Astrocyte (in vitro differentiated cells and primary cell): Measurements from ENCODE around the gene GGT5. TPM values are rescaled to one million over a fixed set of nuclear protein-coding genes. Genes with fewer than 3 reads are reported as not detected.
A peak's percentile ranks its signal among the peaks of the same experiment; 100 is the strongest.

ENCODE experiments used
- DNase-seq: peaks from one replicate; pipeline ENCODE4 v3.0.0-alpha.2; 2010; ENCODE audit warnings: low read depth
- FAIRE-seq: peaks from 2 replicates; lab custom pipeline; 2011; peaks lifted over from hg19 to GRCh38; lab: Jason Lieb, UNC
- H2AFZ ChIP-seq: 2 replicates; pipeline ENCODE4 v1.6.0; 2012; ENCODE audit warnings: low read depth, low read length, inconsistent platforms
- H3K27ac ChIP-seq: 2 replicates; pipeline ENCODE4 v1.5.1; 2011; ENCODE audit warnings: low read depth, low read length, inconsistent platforms
- H3K27me3 ChIP-seq: 2 replicates; pipeline ENCODE4 v1.6.0; 2011; ENCODE audit warnings: low read length, inconsistent platforms; ENCODE audit not compliant: insufficient read depth
- H3K36me3 ChIP-seq: 2 replicates; pipeline ENCODE4 v1.5.1; 2011; ENCODE audit warnings: low read length, inconsistent platforms; ENCODE audit not compliant: insufficient read depth
- H3K4me1 ChIP-seq: 2 replicates; pipeline ENCODE4 v1.5.1; 2011; ENCODE audit warnings: low read length, inconsistent platforms; ENCODE audit not compliant: insufficient read depth
- H3K4me2 ChIP-seq: 2 replicates; pipeline ENCODE4 v1.6.0; 2012; ENCODE audit warnings: low read length, inconsistent platforms
- H3K4me3 ChIP-seq: 2 replicates; pipeline ENCODE4 v1.5.1; 2011; ENCODE audit warnings: low read depth, mild to moderate bottlenecking, low read length, inconsistent platforms; ENCODE audit not compliant: insufficient read depth
- H3K79me2 ChIP-seq: 2 replicates; pipeline ENCODE4 v1.6.0; 2012; ENCODE audit warnings: mild to moderate bottlenecking, low read length, inconsistent platforms; ENCODE audit not compliant: insufficient read depth
- H3K9ac ChIP-seq: 2 replicates; pipeline ENCODE4 v1.6.0; 2012; ENCODE audit warnings: mild to moderate bottlenecking, low read length, inconsistent platforms
- H3K9me3 ChIP-seq: 2 replicates; pipeline ENCODE4 v1.5.1; 2012; ENCODE audit warnings: low read depth, mild to moderate bottlenecking, low read length, inconsistent platforms; ENCODE audit not compliant: insufficient read depth
- H4K20me1 ChIP-seq: 2 replicates; pipeline ENCODE4 v1.6.0; 2012; ENCODE audit warnings: low read length, inconsistent platforms; ENCODE audit not compliant: insufficient read depth
- H3K27ac Mint-ChIP-seq: one replicate; pipeline ENCODE4 v1.8.0; 2021; ENCODE audit warnings: mild to moderate bottlenecking, mixed read lengths; ENCODE audit not compliant: unreplicated experiment
- H3K27me3 Mint-ChIP-seq: one replicate; pipeline ENCODE4 v1.8.0; 2021; ENCODE audit warnings: low read depth, mixed read lengths; ENCODE audit not compliant: unreplicated experiment
- H3K36me3 Mint-ChIP-seq: one replicate; pipeline ENCODE4 v1.8.0; 2021; ENCODE audit warnings: low read depth, mixed read lengths; ENCODE audit not compliant: unreplicated experiment
- H3K4me1 Mint-ChIP-seq: one replicate; pipeline ENCODE4 v1.8.0; 2021; ENCODE audit warnings: low read depth, mixed read lengths; ENCODE audit not compliant: unreplicated experiment
- H3K4me3 Mint-ChIP-seq: one replicate; pipeline ENCODE4 v1.8.0; 2021; ENCODE audit warnings: mild to moderate bottlenecking, moderate library complexity, mixed read lengths; ENCODE audit not compliant: unreplicated experiment
- H3K9me3 Mint-ChIP-seq: one replicate; pipeline ENCODE4 v1.8.0; 2021; ENCODE audit warnings: mild to moderate bottlenecking, mixed read lengths; ENCODE audit not compliant: unreplicated experiment
- EZH2 ChIP-seq: IDR thresholded peaks from 2 replicates; pipeline ENCODE4 v1.6.1; 2012; ENCODE audit warnings: mild to moderate bottlenecking, low read length, inconsistent platforms; ENCODE audit not compliant: insufficient read depth
- total RNA-seq: library from RNA; stranded (reverse); gene quantifications from 2 replicates; pipeline ENCODE4 v1.2.1, GENCODE V29; 2021
- TF ChIP-seq, protein P1 (sequence below): IDR thresholded peaks from 2 replicates; pipeline ENCODE4 v1.5.1; 2011; ENCODE audit warnings: low read depth, mild to moderate bottlenecking, inconsistent platforms, low read length, moderate library complexity; ENCODE audit not compliant: insufficient read depth

Gene GGT5
- total RNA-seq, 1 donor from 2014 or later: 0.64 TPM

DNA sequence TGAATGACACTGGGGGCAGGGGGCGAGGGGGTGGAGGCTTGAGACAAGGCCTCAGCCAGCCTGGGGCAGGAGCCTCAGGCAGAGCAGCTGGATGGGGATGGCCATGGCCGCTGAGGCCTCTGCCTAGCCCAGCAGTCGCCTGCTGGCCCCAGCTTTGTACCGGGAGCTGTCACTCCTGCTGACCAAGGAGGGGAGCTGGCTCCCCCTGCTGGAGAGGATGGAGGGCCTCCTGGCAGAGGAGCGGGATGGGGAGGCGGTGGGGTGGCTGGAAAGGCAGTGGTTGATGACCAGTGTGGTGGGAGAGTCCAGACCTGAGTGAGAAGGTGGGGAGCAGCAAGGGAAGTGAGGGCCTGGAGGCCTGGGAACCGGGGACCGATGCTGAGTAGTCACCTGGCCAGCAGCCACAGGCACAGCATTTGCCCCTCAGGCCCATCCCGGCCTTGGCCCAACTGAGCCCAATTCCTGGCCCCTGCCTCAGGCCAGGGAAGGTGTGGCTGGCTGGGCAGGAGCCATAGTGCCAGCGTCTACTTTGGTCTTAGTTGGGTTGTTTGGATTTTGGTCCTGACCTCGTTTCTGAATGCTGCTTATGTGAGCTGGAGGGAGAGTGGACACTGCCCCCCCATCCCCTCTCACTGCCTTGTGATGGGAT is 69.6 kb downstream of the GGT5 start:
- no peaks in the 10 kb centered on the region for H3K9me3 ChIP-seq
- no peaks in the 10 kb centered on the region for H3K79me2 ChIP-seq
- Mint-ChIP-seq H3K36me3 (peaks cover 4% of the 10 kb centered on the region), H3K27me3 (no peaks in the 10 kb centered on the region), H3K9me3 (no peaks in the 10 kb centered on the region), H3K4me3 (no peak overlapping the region), H3K27ac (no peak overlapping the region), H3K4me1 (no peaks in the 10 kb centered on the region)
- peak; percentile 23 for DNase-seq
- H2AFZ ChIP-seq: no peak overlapping the region
- H3K36me3 ChIP-seq: no peaks in the 10 kb centered on the region
- FAIRE-seq: no peak
- TF ChIP-seq EZH2: no peak
- TF ChIP-seq, protein P1, sequence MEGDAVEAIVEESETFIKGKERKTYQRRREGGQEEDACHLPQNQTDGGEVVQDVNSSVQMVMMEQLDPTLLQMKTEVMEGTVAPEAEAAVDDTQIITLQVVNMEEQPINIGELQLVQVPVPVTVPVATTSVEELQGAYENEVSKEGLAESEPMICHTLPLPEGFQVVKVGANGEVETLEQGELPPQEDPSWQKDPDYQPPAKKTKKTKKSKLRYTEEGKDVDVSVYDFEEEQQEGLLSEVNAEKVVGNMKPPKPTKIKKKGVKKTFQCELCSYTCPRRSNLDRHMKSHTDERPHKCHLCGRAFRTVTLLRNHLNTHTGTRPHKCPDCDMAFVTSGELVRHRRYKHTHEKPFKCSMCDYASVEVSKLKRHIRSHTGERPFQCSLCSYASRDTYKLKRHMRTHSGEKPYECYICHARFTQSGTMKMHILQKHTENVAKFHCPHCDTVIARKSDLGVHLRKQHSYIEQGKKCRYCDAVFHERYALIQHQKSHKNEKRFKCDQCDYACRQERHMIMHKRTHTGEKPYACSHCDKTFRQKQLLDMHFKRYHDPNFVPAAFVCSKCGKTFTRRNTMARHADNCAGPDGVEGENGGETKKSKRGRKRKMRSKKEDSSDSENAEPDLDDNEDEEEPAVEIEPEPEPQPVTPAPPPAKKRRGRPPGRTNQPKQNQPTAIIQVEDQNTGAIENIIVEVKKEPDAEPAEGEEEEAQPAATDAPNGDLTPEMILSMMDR: peak; percentile 65
- H3K27me3 ChIP-seq: no peaks in the 10 kb centered on the region
- no peak overlapping the region for H3K4me2 ChIP-seq
- peaks cover 8% of the 10 kb centered on the region for H4K20me1 ChIP-seq
- H3K27ac ChIP-seq: no peak overlapping the region
- no peak overlapping the region for H3K4me3 ChIP-seq
- no peaks in the 10 kb centered on the region for H3K4me1 ChIP-seq
- H3K9ac ChIP-seq: no peak overlapping the region

DNA sequence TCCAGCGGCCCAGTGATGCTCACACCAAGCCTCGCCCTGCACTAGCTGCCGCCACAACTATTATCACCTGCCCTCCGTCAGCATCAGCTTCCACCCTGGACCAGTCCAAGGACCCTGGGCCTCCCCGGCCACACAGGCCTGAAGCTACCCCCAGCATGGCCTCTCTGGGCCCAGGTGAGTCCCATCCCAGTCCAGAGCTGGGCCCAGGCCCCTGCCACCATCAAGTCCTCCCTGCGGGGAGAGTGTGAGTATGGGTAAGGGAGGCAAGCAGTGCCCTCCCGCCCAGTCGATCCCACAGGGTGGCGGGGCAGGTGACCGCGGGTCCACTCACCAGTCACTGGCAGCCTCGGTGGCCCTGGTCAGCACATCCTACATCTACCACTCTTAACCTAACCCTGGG is 73.1 kb downstream of the GGT5 start:
- no peaks in the 10 kb centered on the region for H3K27me3 Mint-ChIP-seq
- no peak for FAIRE-seq

DNA sequence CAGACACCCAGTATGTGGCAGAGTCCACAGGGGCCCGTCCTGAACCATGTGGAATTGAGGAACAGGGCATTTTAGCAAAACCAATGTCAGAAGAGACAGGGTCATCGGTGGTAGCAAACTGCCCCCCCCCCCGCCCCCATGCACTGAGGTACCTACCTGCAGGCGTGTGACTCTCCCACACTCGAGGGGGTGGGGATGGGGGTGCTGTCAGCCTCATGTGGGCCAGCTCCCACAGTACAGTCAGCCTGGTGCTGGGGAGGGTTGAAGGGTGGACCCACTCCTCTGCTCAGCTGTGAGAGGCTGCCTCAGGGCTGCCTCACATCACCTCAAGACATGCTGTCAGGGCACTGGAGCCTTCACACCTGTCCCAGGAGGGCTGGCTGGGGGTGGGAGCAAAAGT is 74.2 kb downstream of the GGT5 start:
- no peak overlapping the region for H3K4me3 Mint-ChIP-seq
- Histone ChIP-seq H2AFZ (no peak overlapping the region), H3K4me3 (no peak overlapping the region), H3K4me2 (no peak overlapping the region), H3K9ac (no peak overlapping the region), H3K36me3 (peaks cover 5% of the 10 kb centered on the region), H3K79me2 (no peaks in the 10 kb centered on the region), H4K20me1 (peaks cover 8% of the 10 kb centered on the region), H3K27me3 (no peaks in the 10 kb centered on the region), H3K4me1 (peaks cover 5% of the 10 kb centered on the region), H3K27ac (no peak overlapping the region), H3K9me3 (no peaks in the 10 kb centered on the region)
- no peaks in the 10 kb centered on the region for H3K4me1 Mint-ChIP-seq
- no peaks in the 10 kb centered on the region for H3K9me3 Mint-ChIP-seq
- H3K27ac Mint-ChIP-seq: no peak overlapping the region
- DNase-seq: no peak
- peaks cover 9% of the 10 kb centered on the region for H3K36me3 Mint-ChIP-seq
- no peak for FAIRE-seq
- no peak for TF ChIP-seq EZH2
- TF ChIP-seq, protein P1: no peak
- no peaks in the 10 kb centered on the region for H3K27me3 Mint-ChIP-seq

More for the DNA sequence above, 73.1 kb downstream of the GGT5 start:
- no peaks in the 10 kb centered on the region for H3K4me1 Mint-ChIP-seq
- Histone ChIP-seq H3K79me2 (no peaks in the 10 kb centered on the region), H3K9me3 (no peaks in the 10 kb centered on the region), H2AFZ (no peak overlapping the region), H3K4me2 (no peak overlapping the region), H3K9ac (no peak overlapping the region), H3K4me3 (no peak overlapping the region), H3K27ac (no peak overlapping the region), H3K36me3 (peaks cover 5% of the 10 kb centered on the region), H3K27me3 (no peaks in the 10 kb centered on the region), H3K4me1 (no peaks in the 10 kb centered on the region), H4K20me1 (peaks cover 8% of the 10 kb centered on the region)
- TF ChIP-seq, protein P1: no peak
- TF ChIP-seq EZH2: no peak
- no peak overlapping the region for H3K4me3 Mint-ChIP-seq
- H3K36me3 Mint-ChIP-seq: peaks cover 4% of the 10 kb centered on the region
- no peak for DNase-seq
- no peak overlapping the region for H3K27ac Mint-ChIP-seq
- no peaks in the 10 kb centered on the region for H3K9me3 Mint-ChIP-seq
